Prostate gland (tissue), 2 donors: Measurements from ENCODE around the gene FRMD4A. TPM values are rescaled to one million over a fixed set of nuclear protein-coding genes. Genes with fewer than 3 reads are reported as not detected.

Source experiments
- DNase-seq: peaks from one replicate; pipeline ENCODE4 v3.0.0-alpha.2; 2019; ENCODE audit warnings: low spot score
- H3K27ac ChIP-seq, 2 donors: fragments of 200-600 bp; sonication (generic); 2 replicates each; pipeline ENCODE4 v1.5.1; 2017 to 2019
- H3K27me3 ChIP-seq: fragments of 200-600 bp; sonication (generic); replicated peaks from 2 replicates; pipeline ENCODE4 v1.5.1; 2019; ENCODE audit not compliant: insufficient read depth
- H3K36me3 ChIP-seq, 2 donors: fragments of 200-600 bp; sonication (generic); 1 replicate in 1 of 2; 2 replicates in 1 of 2; pipeline versions ENCODE4 v1.5.1 to v1.8.1; 2017 to 2019
- H3K4me1 ChIP-seq: fragments of 200-600 bp; sonication (generic); replicated peaks from 2 replicates; pipeline ENCODE4 v1.5.1; 2019
- H3K4me3 ChIP-seq, 2 donors: fragments of 200-600 bp; sonication (generic); 2 replicates each; pipeline ENCODE4 v1.5.1; 2017 to 2019
- H3K9me3 ChIP-seq: fragments of 200-600 bp; sonication (generic); 2 replicates; pipeline ENCODE4 v1.5.1; 2017
- POLR2A ChIP-seq: fragments of 450-650 bp; IDR thresholded peaks from one replicate; pipeline ENCODE4 v1.6.1; 2016; ENCODE audit warnings: antibody characterized with exemption, mild to moderate bottlenecking
- POLR2AphosphoS5 ChIP-seq: sonication (generic); formaldehyde crosslinking; IDR thresholded peaks from one replicate; pipeline ENCODE4 v1.6.1; 2017; ENCODE audit warnings: antibody characterized with exemption
- WGBS: methylation state at CpG from one replicate; pipeline ENCODE4 v1.1.5; 2018; 5-methylcytosine and 5-hydroxymethylcytosine counted together
- intact Hi-C: fragments of 100-400 bp; cut with DNase I; formaldehyde crosslinking; loops from one replicate; pipeline ENCODE4 v1.14.2; 2022
- total RNA-seq, 2 donors: library from RNA; depleted of rRNA; stranded (reverse); fragments of >200 nt; gene quantifications; one replicate each; pipeline ENCODE4 v1.1.0, GENCODE V29; 2016
- TF ChIP-seq, protein P1 (sequence below), 4 experiments: fragments of 200-600 bp in 2 of 4; fragments of 450-650 bp in 2 of 4; sonication (generic) in 2 of 4; IDR thresholded peaks; 1 replicate in 3 of 4; 2 replicates in 1 of 4; pipeline ENCODE4 v1.5.1; 2016 to 2019; ENCODE audit warnings: antibody characterized with exemption in 4 of 4, mild to moderate bottlenecking in 2 of 4, moderate library complexity in 2 of 4

Gene FRMD4A
- total RNA-seq, 2 donors from 2014 or later, result 38.0 to 53.2 TPM

DNA sequence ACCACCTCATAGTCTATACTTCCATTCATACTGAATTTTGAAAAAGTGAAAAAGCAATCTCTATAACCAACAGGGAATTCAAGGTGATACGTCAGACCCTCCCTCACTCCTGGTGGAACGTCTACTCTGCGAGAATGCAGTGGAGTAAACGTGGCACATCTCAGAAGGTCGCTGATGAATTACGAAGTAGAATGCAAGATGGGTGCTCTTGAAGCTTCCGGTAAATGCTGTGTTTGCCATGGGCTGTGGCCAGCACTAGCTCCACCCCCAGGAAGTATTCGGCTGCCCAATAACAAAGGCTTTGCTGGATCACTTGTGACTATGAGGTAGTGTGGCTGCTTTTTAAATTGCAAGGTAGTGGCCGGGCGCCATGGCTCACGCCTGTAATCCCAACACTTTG, 517.9 kb downstream of the FRMD4A start:
- Histone ChIP-seq H3K27me3 (no peaks in the 10 kb centered on the region), H3K9me3 (no peaks in the 10 kb centered on the region), H3K4me3 (no peak overlapping the region), H3K36me3 (no peaks in the 10 kb centered on the region), H3K27ac (no peak overlapping the region), H3K4me1 (no peaks in the 10 kb centered on the region)
- TF ChIP-seq POLR2A (no peak), POLR2AphosphoS5 (no peak)
- TF ChIP-seq, protein P1, sequence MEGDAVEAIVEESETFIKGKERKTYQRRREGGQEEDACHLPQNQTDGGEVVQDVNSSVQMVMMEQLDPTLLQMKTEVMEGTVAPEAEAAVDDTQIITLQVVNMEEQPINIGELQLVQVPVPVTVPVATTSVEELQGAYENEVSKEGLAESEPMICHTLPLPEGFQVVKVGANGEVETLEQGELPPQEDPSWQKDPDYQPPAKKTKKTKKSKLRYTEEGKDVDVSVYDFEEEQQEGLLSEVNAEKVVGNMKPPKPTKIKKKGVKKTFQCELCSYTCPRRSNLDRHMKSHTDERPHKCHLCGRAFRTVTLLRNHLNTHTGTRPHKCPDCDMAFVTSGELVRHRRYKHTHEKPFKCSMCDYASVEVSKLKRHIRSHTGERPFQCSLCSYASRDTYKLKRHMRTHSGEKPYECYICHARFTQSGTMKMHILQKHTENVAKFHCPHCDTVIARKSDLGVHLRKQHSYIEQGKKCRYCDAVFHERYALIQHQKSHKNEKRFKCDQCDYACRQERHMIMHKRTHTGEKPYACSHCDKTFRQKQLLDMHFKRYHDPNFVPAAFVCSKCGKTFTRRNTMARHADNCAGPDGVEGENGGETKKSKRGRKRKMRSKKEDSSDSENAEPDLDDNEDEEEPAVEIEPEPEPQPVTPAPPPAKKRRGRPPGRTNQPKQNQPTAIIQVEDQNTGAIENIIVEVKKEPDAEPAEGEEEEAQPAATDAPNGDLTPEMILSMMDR (IDR thresholded peaks at IDR 0.05), result no peak
- 93% methylated on average over 11 of the region's 11 CpGs for WGBS
- intact Hi-C loops, result no loop called here
- DNase-seq, result no peak

DNA sequence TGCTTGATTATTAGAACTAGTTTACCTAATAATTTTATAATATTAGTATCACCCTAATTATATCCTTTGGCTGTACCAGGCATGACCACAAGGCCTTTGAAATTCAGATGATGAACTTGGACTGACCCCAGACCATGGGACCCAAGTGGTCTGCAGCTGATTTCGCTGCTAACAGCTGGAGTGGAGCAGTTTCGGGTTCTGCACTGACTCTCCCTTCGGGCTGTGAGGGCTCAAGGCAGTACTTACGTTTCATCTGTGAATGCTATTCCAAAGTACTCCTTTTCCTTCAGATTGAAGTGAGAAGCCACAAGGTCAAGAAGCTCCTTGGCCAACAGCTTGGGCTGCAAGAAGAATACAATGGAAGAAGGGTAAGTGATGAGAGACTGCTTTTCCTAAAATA, 520.2 kb downstream of the FRMD4A start:
- no peak overlapping the region for H3K27ac ChIP-seq
- WGBS, result 87% methylated on average over 4 of the region's 4 CpGs
- no peaks in the 10 kb centered on the region for H3K36me3 ChIP-seq
- DNase-seq, result no peak
- no peak overlapping the region for H3K4me3 ChIP-seq
- no peaks in the 10 kb centered on the region for H3K9me3 ChIP-seq
- no peaks in the 10 kb centered on the region for H3K4me1 ChIP-seq
- no peaks in the 10 kb centered on the region for H3K27me3 ChIP-seq
- intact Hi-C loops, result no loop called here
- TF ChIP-seq, protein P1 (IDR thresholded peaks at IDR 0.05), result no peak
- no peak for TF ChIP-seq POLR2A
- no peak for TF ChIP-seq POLR2AphosphoS5

DNA sequence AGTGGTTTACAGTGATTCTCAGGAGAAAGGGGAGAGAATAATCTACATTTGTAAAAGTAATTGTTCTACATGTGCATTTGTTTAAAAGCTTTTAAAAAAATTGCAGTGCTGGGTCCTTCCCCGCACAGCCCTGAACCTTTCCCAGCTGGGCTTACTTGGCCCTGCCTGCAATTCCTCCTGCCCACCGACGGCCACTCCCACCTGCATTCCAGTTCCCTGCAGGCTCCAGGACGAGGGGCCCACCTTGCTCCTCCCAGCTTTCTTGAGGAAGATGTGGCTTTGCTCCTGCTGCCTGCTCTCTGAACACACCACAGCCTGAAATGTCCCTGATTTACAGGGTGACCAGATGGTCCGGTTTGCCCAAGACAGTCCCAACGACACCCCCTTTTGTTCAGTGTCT, 521.3 kb downstream of the FRMD4A start:
- no peak for DNase-seq

DNA sequence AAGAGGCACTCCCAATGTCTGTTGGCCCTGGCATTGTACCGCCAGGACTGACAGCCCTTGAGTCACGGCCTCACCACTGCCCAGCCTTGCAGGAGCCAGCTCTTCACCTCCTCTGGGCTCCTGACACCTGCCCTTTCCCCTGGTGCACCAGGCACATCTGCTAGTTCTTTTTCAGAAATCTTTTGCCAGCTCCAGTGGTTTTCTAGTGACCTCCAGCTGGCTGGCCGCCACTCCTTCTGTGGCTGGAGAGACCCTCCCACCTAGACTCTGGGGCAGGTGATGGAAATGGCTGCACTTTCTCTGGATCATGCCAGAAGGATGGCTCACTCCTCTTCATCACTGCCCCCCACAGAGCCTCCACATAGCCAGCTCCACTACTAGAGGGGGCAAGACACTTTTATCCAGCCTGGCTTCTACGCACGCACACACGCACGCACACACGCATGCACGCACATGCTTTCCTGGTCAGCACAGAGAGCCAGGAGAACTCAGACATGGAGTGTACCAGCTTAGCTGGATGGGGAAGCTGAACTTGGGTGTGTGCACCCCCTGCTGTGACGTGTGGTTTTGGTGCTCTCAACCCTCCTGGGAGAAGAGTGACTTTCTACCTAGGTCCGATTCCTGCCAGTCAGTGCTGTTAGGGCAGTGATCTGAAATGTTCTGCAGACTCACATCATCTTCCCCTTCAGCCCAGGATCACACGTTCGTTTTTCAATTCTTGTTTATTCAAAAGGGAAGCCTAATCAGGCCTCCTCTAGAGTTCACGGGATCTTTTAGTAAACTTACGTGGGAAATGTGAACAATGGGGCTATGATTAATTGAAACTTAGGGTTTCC, 522.0 kb downstream of the FRMD4A start:
- H3K4me1 ChIP-seq, result no peaks in the 10 kb centered on the region
- 83% methylated on average over 15 of the region's 15 CpGs for WGBS
- intact Hi-C loops, result no loop called here
- H3K4me3 ChIP-seq, result no peak overlapping the region
- no peak for DNase-seq
- H3K9me3 ChIP-seq, result no peaks in the 10 kb centered on the region
- H3K27ac ChIP-seq, result no peak overlapping the region
- TF ChIP-seq, protein P1 (IDR thresholded peaks at IDR 0.05), result no peak
- TF ChIP-seq POLR2AphosphoS5, result no peak
- no peak for TF ChIP-seq POLR2A
- H3K27me3 ChIP-seq, result no peaks in the 10 kb centered on the region
- no peaks in the 10 kb centered on the region for H3K36me3 ChIP-seq

More for the DNA sequence above, 521.3 kb downstream of the FRMD4A start:
- Histone ChIP-seq H3K9me3 (no peaks in the 10 kb centered on the region), H3K4me3 (no peak overlapping the region), H3K36me3 (no peaks in the 10 kb centered on the region), H3K27ac (no peak overlapping the region), H3K27me3 (no peaks in the 10 kb centered on the region), H3K4me1 (no peaks in the 10 kb centered on the region)
- 46% methylated on average over 6 of the region's 6 CpGs for WGBS
- TF ChIP-seq, protein P1 (IDR thresholded peaks at IDR 0.05), result no peak
- no peak for TF ChIP-seq POLR2AphosphoS5
- TF ChIP-seq POLR2A, result no peak
- intact Hi-C loops, result no loop called here

DNA sequence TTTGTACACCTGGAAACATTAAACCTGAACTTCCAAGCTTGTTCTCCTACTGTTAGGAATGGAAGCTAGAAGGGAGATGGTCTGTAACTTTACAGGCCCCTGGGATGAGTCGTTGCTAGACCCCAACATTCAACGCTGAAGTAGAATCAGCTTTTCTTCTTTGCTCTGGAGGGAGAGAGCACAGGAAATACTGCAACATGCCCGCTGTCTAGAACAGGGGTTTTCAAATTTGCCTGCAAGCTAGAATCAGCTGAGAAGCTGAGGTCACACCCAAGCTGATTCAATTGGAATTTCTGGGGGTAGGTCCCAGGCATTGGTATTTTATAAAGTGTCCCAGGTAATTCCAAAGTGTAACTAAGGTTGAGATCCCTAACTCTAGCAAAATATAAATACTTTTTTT, 524.3 kb downstream of the FRMD4A start:
- no peaks in the 10 kb centered on the region for H3K9me3 ChIP-seq
- TF ChIP-seq POLR2A (no peak), POLR2AphosphoS5 (no peak)
- TF ChIP-seq, protein P1 (IDR thresholded peaks at IDR 0.05), result no peak
- intact Hi-C loops, result no loop called here
- no peak overlapping the region for H3K4me3 ChIP-seq
- WGBS, result 84% methylated on average over 3 of the region's 3 CpGs
- no peaks in the 10 kb centered on the region for H3K36me3 ChIP-seq
- no peak overlapping the region for H3K27ac ChIP-seq
- no peaks in the 10 kb centered on the region for H3K27me3 ChIP-seq
- no peaks in the 10 kb centered on the region for H3K4me1 ChIP-seq
- DNase-seq, result no peak
